GM23338 (cell line): ENCODE results near the gene CHMP4B. TPM values are rescaled to one million over a fixed set of nuclear protein-coding genes. Genes with fewer than 3 reads are reported as not detected.

Experiments used
- ATAC-seq: fragments of 200-7000 bp; cut with Tn5 transposase; 3 replicates; pipeline ENCODE4 v1.9.1; 2020
- DNase-seq: peaks from one replicate; pipeline ENCODE4 v3.0.0-alpha.2; 2015; ENCODE audit warnings: low spot score
- H2AFZ ChIP-seq: fragments of 200-600 bp; sonication (generic); 2 replicates; pipeline ENCODE4 v1.8.0; 2016; ENCODE audit warnings: antibody characterized with exemption, mild to moderate bottlenecking, moderate library complexity
- H3F3A ChIP-seq: fragments of 200-600 bp; sonication (generic); replicated peaks from 2 replicates; pipeline ENCODE4 v1.8.0; 2017; ENCODE audit warnings: antibody characterized with exemption, mixed run types, low read depth
- H3K27ac ChIP-seq: fragments of 200-600 bp; sonication (generic); 2 replicates; pipeline ENCODE4 v1.6.1; 2016; ENCODE audit warnings: low read depth
- H3K27me3 ChIP-seq: fragments of 200-600 bp; sonication (generic); 2 replicates; pipeline ENCODE4 v1.8.0; 2016; ENCODE audit warnings: mild to moderate bottlenecking, mixed run types, moderate library complexity; ENCODE audit not compliant: insufficient read depth
- H3K36me3 ChIP-seq: fragments of 200-600 bp; sonication (generic); 2 replicates; pipeline ENCODE4 v1.8.0; 2016; ENCODE audit warnings: mild to moderate bottlenecking; ENCODE audit not compliant: insufficient read depth
- H3K4me1 ChIP-seq: fragments of 200-600 bp; sonication (generic); 2 replicates; pipeline ENCODE4 v1.8.0; 2016; ENCODE audit warnings: mild to moderate bottlenecking, moderate library complexity; ENCODE audit not compliant: insufficient read depth
- H3K4me2 ChIP-seq: fragments of 200-600 bp; sonication (generic); 2 replicates; pipeline ENCODE4 v1.7.1; 2017; ENCODE audit warnings: mixed run types
- H3K4me3 ChIP-seq: fragments of 200-600 bp; sonication (generic); 2 replicates; pipeline ENCODE4 v1.6.1; 2016; ENCODE audit warnings: mixed run types
- H3K79me2 ChIP-seq: fragments of 200-600 bp; sonication (generic); replicated peaks from 2 replicates; pipeline ENCODE4 v1.8.0; 2017; ENCODE audit warnings: mild to moderate bottlenecking; ENCODE audit not compliant: insufficient read depth
- H3K9me2 ChIP-seq: fragments of 200-600 bp; sonication (generic); 2 replicates; pipeline ENCODE4 v1.8.0; 2017; ENCODE audit not compliant: insufficient read depth
- H4K20me1 ChIP-seq: fragments of 200-600 bp; sonication (generic); replicated peaks from 2 replicates; pipeline ENCODE4 v1.8.0; 2017; ENCODE audit warnings: mild to moderate bottlenecking; ENCODE audit not compliant: insufficient read depth
- H3K27ac Mint-ChIP-seq: 2 replicates; pipeline ENCODE4 v1.8.0; 2020; ENCODE audit warnings: inconsistent platforms, mild to moderate bottlenecking, moderate library complexity, mixed read lengths
- H3K27me3 Mint-ChIP-seq: 3 replicates; pipeline ENCODE4 v1.8.0; 2022; ENCODE audit warnings: low read depth, mild to moderate bottlenecking, moderate library complexity, mixed read lengths, inconsistent platforms; ENCODE audit not compliant: insufficient read depth, poor library complexity
- H3K36me3 Mint-ChIP-seq: 3 replicates; pipeline ENCODE4 v1.8.0; 2021; ENCODE audit warnings: low read depth, mild to moderate bottlenecking, inconsistent platforms, moderate library complexity, mixed read lengths
- H3K4me1 Mint-ChIP-seq: 3 replicates; pipeline ENCODE4 v1.8.0; 2020; ENCODE audit warnings: mild to moderate bottlenecking, inconsistent platforms, mixed read lengths
- H3K4me3 Mint-ChIP-seq: 3 replicates; pipeline ENCODE4 v1.8.0; 2021; ENCODE audit warnings: moderate library complexity, mild to moderate bottlenecking, inconsistent platforms, mixed read lengths
- H3K9me3 Mint-ChIP-seq: 3 replicates; pipeline ENCODE4 v1.8.0; 2020; ENCODE audit warnings: moderate library complexity, mild to moderate bottlenecking, inconsistent platforms, mixed read lengths
- CREB1 ChIP-seq: fragments of 250-450 bp; sonication (Bioruptor Pico); IDR thresholded peaks from 2 replicates; pipeline ENCODE4 v1.5.0; 2020; ENCODE audit warnings: low read depth, mild to moderate bottlenecking, moderate library complexity
- EZH2phosphoT487 ChIP-seq: fragments of 200-600 bp; sonication (generic); IDR thresholded peaks from one replicate; pipeline ENCODE4 v1.8.1; 2018; ENCODE audit warnings: antibody characterized with exemption; ENCODE audit not compliant: unreplicated experiment
- JUNB ChIP-seq: IDR thresholded peaks from one replicate; pipeline ENCODE4 v1.6.1; 2016; ENCODE audit warnings: antibody characterized with exemption; ENCODE audit not compliant: unreplicated experiment
- NANOG ChIP-seq: IDR thresholded peaks from 2 replicates; pipeline ENCODE4 v1.6.1; 2016; ENCODE audit warnings: antibody characterized with exemption, borderline replicate concordance
- REST ChIP-seq: IDR thresholded peaks from one replicate; pipeline ENCODE4 v1.6.1; 2018; ENCODE audit warnings: antibody characterized with exemption; ENCODE audit not compliant: unreplicated experiment
- ZNF331 ChIP-seq: fragments of 250-450 bp; sonication (Bioruptor Pico); IDR thresholded peaks from 2 replicates; pipeline ENCODE4 v1.5.0; 2020; ENCODE audit warnings: low read depth, mild to moderate bottlenecking, moderate library complexity
- ZNF462 ChIP-seq: fragments of 250-450 bp; sonication (Bioruptor Pico); IDR thresholded peaks from 2 replicates; pipeline ENCODE4 v1.5.0; 2020; ENCODE audit warnings: mild to moderate bottlenecking, moderate library complexity
- polyA plus RNA-seq: library from polyadenylated mRNA; unstranded; fragments of >200 nt; fragmentation: Nextera tagmentation; extraction: Ambion mirVana; gene quantifications from 2 replicates; pipeline ENCODE4 v1.2.1, GENCODE V29; 2016
- total RNA-seq: library from RNA; depleted of rRNA; stranded (reverse); fragments of >200 nt; shearing (Covaris generic); gene quantifications from 2 replicates; pipeline ENCODE4 v1.2.3, GENCODE V29; 2014

CHMP4B gene
- total and polyA plus RNA-seq, 2 experiments from 2014 or later = 14.5 to 49.3 TPM

- Histone ChIP-seq H3K27ac (no peak overlapping the region), H3K4me1 (no peaks in the 10 kb centered on the region), H4K20me1 (no peaks in the 10 kb centered on the region), H3K4me2 (no peak overlapping the region), H3F3A (no peaks in the 10 kb centered on the region), H3K4me3 (no peak overlapping the region), H3K36me3 (no peaks in the 10 kb centered on the region), H3K79me2 (no peaks in the 10 kb centered on the region), H3K9me2 (no peaks in the 10 kb centered on the region), H2AFZ (no peak overlapping the region), H3K27me3 (no peaks in the 10 kb centered on the region)
- no peak overlapping the region for H3K27ac Mint-ChIP-seq
- H3K9me3 Mint-ChIP-seq = peaks cover 15% of the 10 kb centered on the region
- DNase-seq = no peak
- ATAC-seq = no peak
- no peaks in the 10 kb centered on the region for H3K4me1 Mint-ChIP-seq
- no peak for TF ChIP-seq NANOG
- H3K4me3 Mint-ChIP-seq = no peak overlapping the region
- H3K27me3 Mint-ChIP-seq = peaks cover 14% of the 10 kb centered on the region
- no peaks in the 10 kb centered on the region; the same call in 2 of the 3 replicates for H3K36me3 Mint-ChIP-seq
These were observed 71.3 kb downstream of the CHMP4B start for GRCh38 chr20:33882481-33882880.

- Mint-ChIP-seq H3K4me3 (no peak overlapping the region), H3K4me1 (no peaks in the 10 kb centered on the region)
- no peak for DNase-seq
These were observed 72.0 kb downstream of the CHMP4B start for GRCh38 chr20:33883164-33883563.

GRCh38 chr20:33884633-33885032 lies 73.5 kb downstream of the CHMP4B start:
- Mint-ChIP-seq H3K4me1 (no peaks in the 10 kb centered on the region), H3K27ac (no peak overlapping the region), H3K27me3 (peaks cover 13% of the 10 kb centered on the region), H3K4me3 (no peak overlapping the region), H3K9me3 (peaks cover 3% of the 10 kb centered on the region; the same call in 2 of the 3 replicates), H3K36me3 (no peaks in the 10 kb centered on the region)
- no peaks in the 10 kb centered on the region for H4K20me1 ChIP-seq
- H3K27ac ChIP-seq = no peak overlapping the region
- no peaks in the 10 kb centered on the region for H3K27me3 ChIP-seq
- no peak overlapping the region for H2AFZ ChIP-seq
- no peak overlapping the region for H3K4me2 ChIP-seq
- ATAC-seq (no peak), DNase-seq (no peak)
- no peaks in the 10 kb centered on the region for H3K79me2 ChIP-seq
- no peaks in the 10 kb centered on the region for H3K4me1 ChIP-seq
- H3F3A ChIP-seq = no peaks in the 10 kb centered on the region
- H3K4me3 ChIP-seq = no peak overlapping the region
- H3K36me3 ChIP-seq = no peaks in the 10 kb centered on the region
- H3K9me2 ChIP-seq = no peaks in the 10 kb centered on the region
- TF ChIP-seq JUNB (no peak), ZNF331 (CRISPR knock-in tag) (no peak), REST (no peak), CREB1 (no peak), ZNF462 (CRISPR knock-in tag) (no peak)

More at GRCh38 chr20:33883164-33883563, 72.0 kb downstream of the CHMP4B start:
- Histone ChIP-seq H3K9me2 (no peaks in the 10 kb centered on the region), H3K27me3 (no peaks in the 10 kb centered on the region), H3K4me1 (no peaks in the 10 kb centered on the region), H4K20me1 (no peaks in the 10 kb centered on the region), H3K4me2 (no peak overlapping the region), H3K79me2 (no peaks in the 10 kb centered on the region), H3F3A (no peaks in the 10 kb centered on the region), H3K27ac (no peak overlapping the region), H3K36me3 (no peaks in the 10 kb centered on the region), H2AFZ (no peak overlapping the region), H3K4me3 (no peak overlapping the region)
- Mint-ChIP-seq H3K36me3 (no peaks in the 10 kb centered on the region; the same call in 2 of the 3 replicates), H3K27me3 (peaks cover 11% of the 10 kb centered on the region), H3K9me3 (peaks cover 12% of the 10 kb centered on the region), H3K27ac (no peak overlapping the region)
- ATAC-seq = no peak
- TF ChIP-seq EZH2phosphoT487 (no peak), NANOG (no peak)
